DND-41 (cell line): ENCODE results near the gene DCC.

Experiments
- ATAC-seq: fragments of 200-7000 bp; cut with Tn5 transposase; 3 replicates; pipeline ENCODE4 v1.9.1; 2021; ENCODE audit warnings: low read depth; ENCODE audit not compliant: insufficient read depth
- DNase-seq: peaks from one replicate; pipeline ENCODE4 v3.0.0-alpha.2; 2020
- H2AFZ ChIP-seq: 2 replicates; pipeline ENCODE4 v1.6.0; 2012; ENCODE audit warnings: low read depth, low read length
- H3K27ac ChIP-seq: 2 replicates; pipeline ENCODE4 v1.5.1; 2012; ENCODE audit warnings: low read length, inconsistent platforms
- H3K27me3 ChIP-seq: fragments of 200-600 bp; sonication (generic); 2 replicates; pipeline ENCODE4 v1.6.0; 2012; ENCODE audit warnings: low read length, mild to moderate bottlenecking, inconsistent platforms; ENCODE audit not compliant: insufficient read depth, poor library complexity
- H3K36me3 ChIP-seq: 2 replicates; pipeline ENCODE4 v1.5.1; 2012; ENCODE audit warnings: low read length, inconsistent platforms; ENCODE audit not compliant: insufficient read depth
- H3K4me1 ChIP-seq: 2 replicates; pipeline ENCODE4 v1.5.1; 2012; ENCODE audit warnings: mild to moderate bottlenecking, low read length; ENCODE audit not compliant: insufficient read depth
- H3K4me2 ChIP-seq: 2 replicates; pipeline ENCODE4 v1.6.0; 2012; ENCODE audit warnings: mild to moderate bottlenecking, moderate library complexity, low read length, inconsistent platforms; ENCODE audit not compliant: insufficient read depth
- H3K4me3 ChIP-seq, 2 experiments: fragments of 200-600 bp in 1 of 2; shearing (Covaris generic) in 1 of 2; 2 replicates each; pipeline ENCODE4 v1.5.1; 2012 to 2016; ENCODE audit warnings: inconsistent platforms in 2 of 2, low read length in 2 of 2, mild to moderate bottlenecking in 2 of 2, low read depth in 1 of 2, moderate library complexity in 1 of 2
- H3K79me2 ChIP-seq: 2 replicates; pipeline ENCODE4 v1.6.0; 2012; ENCODE audit warnings: low read length, inconsistent platforms; ENCODE audit not compliant: insufficient read depth
- H3K9ac ChIP-seq: 2 replicates; pipeline ENCODE4 v1.6.0; 2012; ENCODE audit warnings: low read depth, mild to moderate bottlenecking, inconsistent platforms, low read length, moderate library complexity
- H3K9me3 ChIP-seq: 2 replicates; pipeline ENCODE4 v1.5.1; 2012; ENCODE audit warnings: low read length, moderate library complexity, mild to moderate bottlenecking, inconsistent platforms; ENCODE audit not compliant: insufficient read depth, severe bottlenecking
- H4K20me1 ChIP-seq: 2 replicates; pipeline ENCODE4 v1.6.0; 2012; ENCODE audit warnings: low read length; ENCODE audit not compliant: insufficient read depth
- EZH2 ChIP-seq: IDR thresholded peaks from 3 replicates; pipeline ENCODE4 v1.6.1; 2012; ENCODE audit warnings: borderline replicate concordance, low read depth, mild to moderate bottlenecking, moderate library complexity, low read length, inconsistent platforms; ENCODE audit not compliant: severe bottlenecking
- TF ChIP-seq, protein P1 (sequence below): IDR thresholded peaks from 2 replicates; pipeline ENCODE4 v1.5.1; 2012; ENCODE audit warnings: borderline replicate concordance, low read length, moderate library complexity, mild to moderate bottlenecking; ENCODE audit not compliant: poor library complexity, severe bottlenecking; ENCODE audit errors: extremely low read depth

DCC gene

DNA sequence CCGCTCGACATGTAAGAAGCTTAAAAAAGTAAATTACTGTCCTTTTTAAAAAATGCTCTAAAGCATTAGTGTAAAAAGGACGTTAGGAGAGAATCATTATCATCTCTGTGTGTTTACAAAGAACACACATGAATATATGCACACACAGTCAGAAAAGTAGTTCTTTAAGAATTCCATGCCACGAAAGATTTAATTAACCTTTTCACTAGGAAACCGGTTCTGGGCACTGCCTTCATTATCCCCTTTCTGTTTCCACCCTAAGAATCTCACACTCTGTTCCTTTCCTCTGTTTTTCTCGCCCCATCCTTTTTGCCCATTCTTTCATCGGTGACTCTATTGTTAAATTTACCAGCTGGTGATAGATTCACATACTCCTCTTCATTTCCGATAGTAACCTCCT lies 338.6 kb downstream of the DCC start:
- no peak overlapping the region for H3K4me3 ChIP-seq
- H3K79me2 ChIP-seq = no peaks in the 10 kb centered on the region
- H3K4me2 ChIP-seq = no peak overlapping the region
- H3K36me3 ChIP-seq = no peaks in the 10 kb centered on the region
- H3K27ac ChIP-seq = no peak overlapping the region
- H3K9me3 ChIP-seq = no peaks in the 10 kb centered on the region
- no peak for ATAC-seq
- no peaks in the 10 kb centered on the region for H4K20me1 ChIP-seq
- H3K4me1 ChIP-seq = no peaks in the 10 kb centered on the region
- no peak for DNase-seq
- TF ChIP-seq EZH2 = no peak
- TF ChIP-seq, protein P1, sequence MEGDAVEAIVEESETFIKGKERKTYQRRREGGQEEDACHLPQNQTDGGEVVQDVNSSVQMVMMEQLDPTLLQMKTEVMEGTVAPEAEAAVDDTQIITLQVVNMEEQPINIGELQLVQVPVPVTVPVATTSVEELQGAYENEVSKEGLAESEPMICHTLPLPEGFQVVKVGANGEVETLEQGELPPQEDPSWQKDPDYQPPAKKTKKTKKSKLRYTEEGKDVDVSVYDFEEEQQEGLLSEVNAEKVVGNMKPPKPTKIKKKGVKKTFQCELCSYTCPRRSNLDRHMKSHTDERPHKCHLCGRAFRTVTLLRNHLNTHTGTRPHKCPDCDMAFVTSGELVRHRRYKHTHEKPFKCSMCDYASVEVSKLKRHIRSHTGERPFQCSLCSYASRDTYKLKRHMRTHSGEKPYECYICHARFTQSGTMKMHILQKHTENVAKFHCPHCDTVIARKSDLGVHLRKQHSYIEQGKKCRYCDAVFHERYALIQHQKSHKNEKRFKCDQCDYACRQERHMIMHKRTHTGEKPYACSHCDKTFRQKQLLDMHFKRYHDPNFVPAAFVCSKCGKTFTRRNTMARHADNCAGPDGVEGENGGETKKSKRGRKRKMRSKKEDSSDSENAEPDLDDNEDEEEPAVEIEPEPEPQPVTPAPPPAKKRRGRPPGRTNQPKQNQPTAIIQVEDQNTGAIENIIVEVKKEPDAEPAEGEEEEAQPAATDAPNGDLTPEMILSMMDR = no peak
- no peaks in the 10 kb centered on the region for H3K27me3 ChIP-seq
- H3K9ac ChIP-seq = no peak overlapping the region
- no peak overlapping the region for H2AFZ ChIP-seq

DNA sequence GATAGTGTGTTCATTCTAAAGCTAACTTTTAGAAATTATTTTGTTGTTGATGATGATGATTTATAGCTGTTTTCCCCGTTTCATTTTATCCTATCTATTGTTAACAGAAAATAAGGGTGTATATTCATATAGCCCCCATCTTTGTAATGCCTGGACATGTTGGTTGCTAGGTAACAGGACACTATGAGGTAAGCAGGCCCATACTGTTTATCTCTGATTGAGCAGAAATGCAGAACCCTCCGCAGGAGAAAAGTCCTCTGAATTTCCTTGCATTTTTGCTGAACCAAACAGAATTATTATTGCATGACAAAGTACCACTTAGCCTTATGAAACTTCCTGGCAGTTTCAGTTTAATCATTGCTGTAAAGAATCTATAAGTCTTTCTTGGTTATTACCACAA lies 339.4 kb downstream of the DCC start:
- H3K27me3 ChIP-seq = no peaks in the 10 kb centered on the region
- no peak overlapping the region for H3K9ac ChIP-seq
- DNase-seq (no peak), ATAC-seq (no peak)
- H3K4me3 ChIP-seq = no peak overlapping the region
- no peak overlapping the region for H3K4me2 ChIP-seq
- no peaks in the 10 kb centered on the region for H4K20me1 ChIP-seq
- TF ChIP-seq EZH2 = no peak
- TF ChIP-seq, protein P1 = no peak
- no peaks in the 10 kb centered on the region for H3K36me3 ChIP-seq
- H3K9me3 ChIP-seq = no peaks in the 10 kb centered on the region
- no peaks in the 10 kb centered on the region for H3K79me2 ChIP-seq
- H3K4me1 ChIP-seq = no peaks in the 10 kb centered on the region
- H3K27ac ChIP-seq = no peak overlapping the region
- no peak overlapping the region for H2AFZ ChIP-seq

- DNase-seq (no peak), ATAC-seq (no peak)
- Histone ChIP-seq H3K9me3 (no peaks in the 10 kb centered on the region), H3K27ac (no peak overlapping the region), H3K79me2 (no peaks in the 10 kb centered on the region), H4K20me1 (no peaks in the 10 kb centered on the region), H3K27me3 (no peaks in the 10 kb centered on the region), H3K9ac (no peak overlapping the region), H3K4me2 (no peak overlapping the region), H3K4me3 (no peak overlapping the region), H3K36me3 (no peaks in the 10 kb centered on the region), H3K4me1 (no peaks in the 10 kb centered on the region), H2AFZ (no peak overlapping the region)
- TF ChIP-seq, protein P1 = no peak
- no peak for TF ChIP-seq EZH2
These were observed 342.3 kb downstream of the DCC start for GRCh38 chr18:52682260-52682659.

DNA sequence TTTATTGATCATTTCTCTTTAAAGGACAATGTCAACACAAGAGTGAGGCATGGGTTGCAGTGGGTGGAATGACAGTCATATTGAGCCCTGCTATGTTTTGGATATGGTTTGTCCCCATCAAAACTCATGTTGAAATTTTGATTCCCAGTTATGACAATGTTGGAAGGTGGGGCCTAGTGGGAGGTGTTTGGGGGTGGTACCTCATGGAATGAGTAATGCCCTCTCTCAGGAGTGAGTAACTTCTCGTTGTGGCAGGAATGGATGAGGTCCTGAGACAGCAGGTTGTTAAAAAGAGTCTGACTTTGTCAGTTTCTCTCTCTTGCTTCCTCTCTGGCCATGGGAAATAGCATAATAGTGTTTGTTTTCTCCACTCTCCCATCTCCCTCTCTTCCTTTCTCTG lies 345.3 kb downstream of the DCC start:
- Histone ChIP-seq H3K9me3 (no peaks in the 10 kb centered on the region), H3K27ac (no peak overlapping the region), H3K79me2 (no peaks in the 10 kb centered on the region), H3K4me1 (no peaks in the 10 kb centered on the region), H3K27me3 (no peaks in the 10 kb centered on the region), H3K4me2 (no peak overlapping the region), H4K20me1 (no peaks in the 10 kb centered on the region), H3K4me3 (no peak overlapping the region), H3K9ac (no peak overlapping the region), H3K36me3 (no peaks in the 10 kb centered on the region), H2AFZ (no peak overlapping the region)
- ATAC-seq (no peak), DNase-seq (no peak)
- TF ChIP-seq, protein P1 = no peak
- TF ChIP-seq EZH2 = no peak
